Thyroid gland (tissue), 4 donors: ENCODE results near the gene LUC7L. TPM values are rescaled to one million over a fixed set of nuclear protein-coding genes. Genes with fewer than 3 reads are reported as not detected.
A peak's percentile ranks its signal among the peaks of the same experiment; 100 is the strongest.
"Not testable (repeated sequence)": the region's sequence is repeated elsewhere in the genome, so short reads cannot be mapped to it uniquely, and the experiment has no call there.

Experiments
- DNase-seq, 2 donors: peaks; one replicate each; pipeline ENCODE4 v3.0.0-alpha.2; 2019
- H3K27ac ChIP-seq, 3 donors: fragments of 200-600 bp; sonication (generic); 1 replicate in 2 of 3; 2 replicates in 1 of 3; pipeline ENCODE4 v1.5.1; 2016 to 2019; ENCODE audit warnings: mild to moderate bottlenecking in 1 of 3, moderate library complexity in 1 of 3
- H3K27me3 ChIP-seq: fragments of 200-600 bp; sonication (generic); one replicate; pipeline ENCODE4 v1.5.1; 2019
- H3K36me3 ChIP-seq, 2 donors: fragments of 200-600 bp; sonication (generic); one replicate each; pipeline ENCODE4 v1.5.1; 2016 to 2019
- H3K4me1 ChIP-seq, 2 donors: fragments of 200-600 bp; sonication (generic); one replicate each; pipeline ENCODE4 v1.5.1; 2017 to 2019
- H3K4me3 ChIP-seq, 3 donors: fragments of 200-600 bp; sonication (generic); replicated peaks in 1 of 3; 1 replicate in 2 of 3; 2 replicates in 1 of 3; pipeline ENCODE4 v1.5.1; 2016; ENCODE audit warnings: mild to moderate bottlenecking in 1 of 3
- H3K9me3 ChIP-seq: fragments of 200-600 bp; sonication (generic); one replicate; pipeline ENCODE4 v1.5.1; 2017
- POLR2A ChIP-seq, 2 donors: fragments of 450-650 bp; IDR thresholded peaks; one replicate each; pipeline ENCODE4 v1.6.1; 2017; ENCODE audit warnings: antibody characterized with exemption in 2 of 2, mild to moderate bottlenecking in 2 of 2, moderate library complexity in 1 of 2
- WGBS, 2 donors: methylation state at CpG; one replicate each; pipeline ENCODE4 v1.1.5; 2017; 5-methylcytosine and 5-hydroxymethylcytosine counted together
- intact Hi-C: fragments of 100-400 bp; cut with DNase I; formaldehyde crosslinking; loops from one replicate; pipeline ENCODE4 v1.15.1; 2023
- total RNA-seq, 4 donors: library from RNA; depleted of rRNA; stranded (reverse); fragments of >200 nt; gene quantifications; one replicate each; pipeline ENCODE4 v1.2.3, GENCODE V29; 2016
- TF ChIP-seq, protein P1 (sequence below), 6 experiments: fragments of 200-600 bp in 3 of 6; fragments of 450-650 bp in 3 of 6; sonication (generic) in 3 of 6; IDR thresholded peaks; one replicate each; pipeline ENCODE4 v1.5.1; 2016 to 2019; ENCODE audit warnings: antibody characterized with exemption in 6 of 6, mild to moderate bottlenecking in 2 of 6, inconsistent platforms in 1 of 6, moderate library complexity in 1 of 6

Gene LUC7L
- total RNA-seq, 4 donors from 2014 or later: 96.6 to 218 (median 149) TPM

DNA sequence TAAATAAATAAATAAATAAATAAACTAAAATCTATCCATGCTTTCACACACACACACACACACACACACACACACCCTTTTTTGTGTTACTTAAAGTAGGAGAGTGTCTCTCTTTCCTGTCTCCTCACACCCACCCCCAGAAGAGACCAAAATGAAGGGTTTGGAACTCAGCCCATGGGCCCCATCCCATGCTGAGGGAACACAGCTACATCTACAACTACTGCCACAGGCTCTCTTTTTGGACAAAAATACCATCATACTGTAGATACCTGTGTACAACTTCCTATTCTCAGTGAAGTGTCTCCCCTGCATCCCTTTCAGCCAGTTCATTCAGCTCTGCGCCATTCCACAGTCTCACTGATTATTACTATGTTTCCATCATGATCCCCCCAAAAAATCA, 58.5 kb downstream of the LUC7L start:
- Histone ChIP-seq H3K4me1 (peaks cover 6 to 9% of the 10 kb centered on the region in 2 donors), H3K27me3 (peaks cover 33% of the 10 kb centered on the region), H3K36me3 (no peaks in the 10 kb centered on the region), H3K4me3 (no peak overlapping the region), H3K27ac (no peak overlapping the region), H3K9me3 (no peaks in the 10 kb centered on the region)
- WGBS, 2 donors: 48 to 88% methylated on average over 1 of the region's 1 CpG
- DNase-seq: no peak
- TF ChIP-seq, protein P1, sequence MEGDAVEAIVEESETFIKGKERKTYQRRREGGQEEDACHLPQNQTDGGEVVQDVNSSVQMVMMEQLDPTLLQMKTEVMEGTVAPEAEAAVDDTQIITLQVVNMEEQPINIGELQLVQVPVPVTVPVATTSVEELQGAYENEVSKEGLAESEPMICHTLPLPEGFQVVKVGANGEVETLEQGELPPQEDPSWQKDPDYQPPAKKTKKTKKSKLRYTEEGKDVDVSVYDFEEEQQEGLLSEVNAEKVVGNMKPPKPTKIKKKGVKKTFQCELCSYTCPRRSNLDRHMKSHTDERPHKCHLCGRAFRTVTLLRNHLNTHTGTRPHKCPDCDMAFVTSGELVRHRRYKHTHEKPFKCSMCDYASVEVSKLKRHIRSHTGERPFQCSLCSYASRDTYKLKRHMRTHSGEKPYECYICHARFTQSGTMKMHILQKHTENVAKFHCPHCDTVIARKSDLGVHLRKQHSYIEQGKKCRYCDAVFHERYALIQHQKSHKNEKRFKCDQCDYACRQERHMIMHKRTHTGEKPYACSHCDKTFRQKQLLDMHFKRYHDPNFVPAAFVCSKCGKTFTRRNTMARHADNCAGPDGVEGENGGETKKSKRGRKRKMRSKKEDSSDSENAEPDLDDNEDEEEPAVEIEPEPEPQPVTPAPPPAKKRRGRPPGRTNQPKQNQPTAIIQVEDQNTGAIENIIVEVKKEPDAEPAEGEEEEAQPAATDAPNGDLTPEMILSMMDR (IDR thresholded peaks at IDR 0.05): no peak
- no peak for TF ChIP-seq POLR2A (IDR thresholded peaks at IDR 0.05)
- intact Hi-C loops: no loop called here

GRCh38 chr16:170088-170507, 59.2 kb downstream of the LUC7L start:
- WGBS, 2 donors: 2% methylated on average over 5 of the region's 5 CpGs
- H3K4me3 ChIP-seq, H3K9me3 ChIP-seq, H3K27ac ChIP-seq, intact Hi-C loops, H3K36me3 ChIP-seq: not testable (repeated sequence)
- Histone ChIP-seq H3K27me3 (peaks cover 40% of the 10 kb centered on the region), H3K4me1 (peaks cover 9 to 16% of the 10 kb centered on the region in 2 donors)
- DNase-seq: peak; percentile 21 to 23

DNA sequence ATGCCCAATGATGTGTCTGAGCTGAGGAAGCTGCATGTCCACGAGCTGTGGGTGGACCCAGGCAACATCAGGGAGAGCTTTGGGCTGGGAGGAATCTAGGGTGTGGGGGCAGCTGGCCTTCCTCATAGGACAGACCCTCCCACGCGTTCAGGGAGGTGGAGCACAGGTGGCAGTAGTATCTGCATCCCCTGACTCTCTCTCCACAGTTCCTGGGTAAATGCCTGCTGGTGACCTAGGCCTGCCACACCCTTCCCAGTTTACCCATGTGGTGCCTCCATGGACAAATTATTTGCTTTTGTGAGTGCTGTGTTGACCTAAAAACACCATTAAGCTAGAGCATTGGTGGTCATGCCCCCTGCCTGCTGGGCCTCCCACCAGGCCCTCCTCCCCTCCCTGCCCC, 60.2 kb downstream of the LUC7L start:
- no peak for DNase-seq
- Histone ChIP-seq H3K36me3 (no peaks in the 10 kb centered on the region), H3K9me3 (no peaks in the 10 kb centered on the region), H3K4me3 (no peak overlapping the region), H3K27ac (no peak overlapping the region), H3K4me1 (peaks cover 9 to 17% of the 10 kb centered on the region in 2 donors), H3K27me3 (peaks cover 41% of the 10 kb centered on the region)
- intact Hi-C loops: no loop called here
- no peak for TF ChIP-seq POLR2A (IDR thresholded peaks at IDR 0.05)
- TF ChIP-seq, protein P1 (IDR thresholded peaks at IDR 0.05): no peak
- 7 to 36% methylated on average over 3 of the region's 3 CpGs for WGBS, 2 donors

DNA sequence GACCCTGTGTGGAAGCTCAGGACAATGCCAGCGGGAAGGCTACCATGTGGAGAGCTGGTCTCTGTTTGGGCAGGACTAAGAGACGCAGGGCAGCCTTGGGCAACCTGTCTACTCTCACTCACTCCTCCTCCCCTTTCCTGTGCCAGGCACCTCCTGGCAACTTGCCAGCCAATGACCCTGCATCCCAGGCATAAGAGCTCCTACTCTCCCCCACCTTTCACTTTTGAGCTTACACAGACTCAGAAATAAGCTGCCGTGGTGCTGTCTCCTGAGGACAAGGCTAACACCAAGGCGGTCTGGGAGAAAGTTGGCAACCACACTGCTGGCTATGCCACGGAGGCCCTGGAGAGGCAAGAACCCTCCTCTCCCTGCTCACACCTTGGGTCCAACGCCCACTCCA, 60.8 kb downstream of the LUC7L start:
- no peak overlapping the region for H3K27ac ChIP-seq
- peaks cover 9 to 17% of the 10 kb centered on the region in 2 donors for H3K4me1 ChIP-seq
- no peaks in the 10 kb centered on the region for H3K9me3 ChIP-seq
- 43 to 47% methylated on average over 6 of the region's 6 CpGs for WGBS, 2 donors
- H3K36me3 ChIP-seq: no peaks in the 10 kb centered on the region
- H3K27me3 ChIP-seq: peaks cover 41% of the 10 kb centered on the region
- no peak overlapping the region for H3K4me3 ChIP-seq
- no peak for DNase-seq
- intact Hi-C loops: no loop called here
- TF ChIP-seq, protein P1 (IDR thresholded peaks at IDR 0.05): no peak
- no peak for TF ChIP-seq POLR2A (IDR thresholded peaks at IDR 0.05)

GRCh38 chr16:167122-167690, 62.0 kb downstream of the LUC7L start:
- no peaks in the 10 kb centered on the region for H3K36me3 ChIP-seq
- no peak overlapping the region for H3K4me3 ChIP-seq
- H3K27ac ChIP-seq: no peak overlapping the region
- TF ChIP-seq, protein P1 (IDR thresholded peaks at IDR 0.05): no peak
- TF ChIP-seq POLR2A (IDR thresholded peaks at IDR 0.05): no peak
- DNase-seq: no peak
- H3K9me3 ChIP-seq: no peaks in the 10 kb centered on the region
- intact Hi-C loops: no loop called here
- WGBS, 2 donors: 7 to 10% methylated on average over 9 to 11 of the region's 11 CpGs
- peaks cover 41% of the 10 kb centered on the region for H3K27me3 ChIP-seq
- peaks cover 9 to 17% of the 10 kb centered on the region in 2 donors for H3K4me1 ChIP-seq
